ENCODE measurements around the gene PGM1. TPM values are rescaled to one million over a fixed set of nuclear protein-coding genes. Genes with fewer than 3 reads are reported as not detected.

The PGM1 gene
- total RNA-seq, 1 experiment from 2014 or later = 77.2 TPM

DNA sequence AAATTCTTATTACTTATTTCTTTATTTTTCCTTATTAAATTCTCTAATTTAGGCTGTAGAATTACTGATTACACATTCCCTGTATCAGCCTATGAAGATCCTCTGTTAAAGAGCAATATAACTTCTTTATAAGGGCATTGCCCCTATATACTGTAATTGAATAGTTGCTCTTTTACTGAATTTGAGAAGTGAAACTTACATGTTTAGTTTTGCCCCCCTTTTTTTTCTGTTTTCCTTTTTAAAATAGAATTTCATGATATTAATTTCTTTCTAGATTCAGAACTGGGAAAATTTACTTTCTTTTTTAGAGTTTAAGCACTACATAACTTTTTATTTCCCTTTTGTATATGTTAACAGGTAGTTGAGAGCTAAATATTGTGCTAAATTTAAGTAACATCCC lies 29.5 kb upstream of the PGM1 start:
- TF ChIP-seq POLR2AphosphoS5 (IDR thresholded peaks at IDR 0.05; ENCODE audit: low read depth, low read length) (no peak), SIN3A (IDR thresholded peaks at IDR 0.05; ENCODE audit: borderline replicate concordance, insufficient read depth, low read depth, low read length) (no peak), TCF7L2 (IDR thresholded peaks at IDR 0.05; ENCODE audit: low read depth, low read length) (no peak)
- TF ChIP-seq, protein P1, sequence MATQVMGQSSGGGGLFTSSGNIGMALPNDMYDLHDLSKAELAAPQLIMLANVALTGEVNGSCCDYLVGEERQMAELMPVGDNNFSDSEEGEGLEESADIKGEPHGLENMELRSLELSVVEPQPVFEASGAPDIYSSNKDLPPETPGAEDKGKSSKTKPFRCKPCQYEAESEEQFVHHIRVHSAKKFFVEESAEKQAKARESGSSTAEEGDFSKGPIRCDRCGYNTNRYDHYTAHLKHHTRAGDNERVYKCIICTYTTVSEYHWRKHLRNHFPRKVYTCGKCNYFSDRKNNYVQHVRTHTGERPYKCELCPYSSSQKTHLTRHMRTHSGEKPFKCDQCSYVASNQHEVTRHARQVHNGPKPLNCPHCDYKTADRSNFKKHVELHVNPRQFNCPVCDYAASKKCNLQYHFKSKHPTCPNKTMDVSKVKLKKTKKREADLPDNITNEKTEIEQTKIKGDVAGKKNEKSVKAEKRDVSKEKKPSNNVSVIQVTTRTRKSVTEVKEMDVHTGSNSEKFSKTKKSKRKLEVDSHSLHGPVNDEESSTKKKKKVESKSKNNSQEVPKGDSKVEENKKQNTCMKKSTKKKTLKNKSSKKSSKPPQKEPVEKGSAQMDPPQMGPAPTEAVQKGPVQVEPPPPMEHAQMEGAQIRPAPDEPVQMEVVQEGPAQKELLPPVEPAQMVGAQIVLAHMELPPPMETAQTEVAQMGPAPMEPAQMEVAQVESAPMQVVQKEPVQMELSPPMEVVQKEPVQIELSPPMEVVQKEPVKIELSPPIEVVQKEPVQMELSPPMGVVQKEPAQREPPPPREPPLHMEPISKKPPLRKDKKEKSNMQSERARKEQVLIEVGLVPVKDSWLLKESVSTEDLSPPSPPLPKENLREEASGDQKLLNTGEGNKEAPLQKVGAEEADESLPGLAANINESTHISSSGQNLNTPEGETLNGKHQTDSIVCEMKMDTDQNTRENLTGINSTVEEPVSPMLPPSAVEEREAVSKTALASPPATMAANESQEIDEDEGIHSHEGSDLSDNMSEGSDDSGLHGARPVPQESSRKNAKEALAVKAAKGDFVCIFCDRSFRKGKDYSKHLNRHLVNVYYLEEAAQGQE (IDR thresholded peaks at IDR 0.05; ENCODE audit: insufficient read depth in 1 of 2, low read depth in 2 of 2, low read length in 1 of 2) = no peak
- TF ChIP-seq, protein P2, sequence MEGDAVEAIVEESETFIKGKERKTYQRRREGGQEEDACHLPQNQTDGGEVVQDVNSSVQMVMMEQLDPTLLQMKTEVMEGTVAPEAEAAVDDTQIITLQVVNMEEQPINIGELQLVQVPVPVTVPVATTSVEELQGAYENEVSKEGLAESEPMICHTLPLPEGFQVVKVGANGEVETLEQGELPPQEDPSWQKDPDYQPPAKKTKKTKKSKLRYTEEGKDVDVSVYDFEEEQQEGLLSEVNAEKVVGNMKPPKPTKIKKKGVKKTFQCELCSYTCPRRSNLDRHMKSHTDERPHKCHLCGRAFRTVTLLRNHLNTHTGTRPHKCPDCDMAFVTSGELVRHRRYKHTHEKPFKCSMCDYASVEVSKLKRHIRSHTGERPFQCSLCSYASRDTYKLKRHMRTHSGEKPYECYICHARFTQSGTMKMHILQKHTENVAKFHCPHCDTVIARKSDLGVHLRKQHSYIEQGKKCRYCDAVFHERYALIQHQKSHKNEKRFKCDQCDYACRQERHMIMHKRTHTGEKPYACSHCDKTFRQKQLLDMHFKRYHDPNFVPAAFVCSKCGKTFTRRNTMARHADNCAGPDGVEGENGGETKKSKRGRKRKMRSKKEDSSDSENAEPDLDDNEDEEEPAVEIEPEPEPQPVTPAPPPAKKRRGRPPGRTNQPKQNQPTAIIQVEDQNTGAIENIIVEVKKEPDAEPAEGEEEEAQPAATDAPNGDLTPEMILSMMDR (IDR thresholded peaks at IDR 0.05) = no peak
- no peak for DNase-seq (ENCODE audit: low read depth, low spot score)
- Histone ChIP-seq H3K27ac (ENCODE audit: low read length) (no peak overlapping the region), H3K4me3 (ENCODE audit: low read depth in 2 of 2, low read length in 2 of 2) (no peak overlapping the region), H3K9me3 (ENCODE audit: control insufficient read depth, insufficient read depth, low read depth, low read length) (no peaks in the 10 kb centered on the region), H3K4me1 (ENCODE audit: control insufficient read depth, insufficient read depth, low read length) (no peaks in the 10 kb centered on the region), H3K27me3 (ENCODE audit: control insufficient read depth, insufficient read depth, low read length) (no peaks in the 10 kb centered on the region), H3K36me3 (ENCODE audit: control insufficient read depth, insufficient read depth, low read length) (no peaks in the 10 kb centered on the region)
- in situ Hi-C loops (cut with HindIII; ENCODE audit: low pct_unique_long_range_greater_than_20kb, low sequenced_read_pairs) (no loop called here), intact Hi-C loops (cut with micrococcal nuclease; ENCODE audit: unreplicated experiment) (no loop called here)
- BruUV-seq (replicated peaks) = no TSS peak
- ChIA-PET POLR2A (no interaction called here), CTCF (no interaction called here)
- no peak for ATAC-seq

- ChIA-PET CTCF (no interaction called here), POLR2A (no interaction called here)
- intact Hi-C loops (cut with micrococcal nuclease; ENCODE audit: unreplicated experiment) = no loop called here
Measured at GRCh38 chr1:63569068-63569467, 24.1 kb upstream of the PGM1 start.

More at GRCh38 chr1:63569068-63569467, 24.1 kb upstream of the PGM1 start:
- no TSS peak for BruUV-seq (replicated peaks)
- no peak overlapping the region for H3K27ac ChIP-seq (ENCODE audit: low read length)
- DNase-seq (ENCODE audit: low read depth, low spot score) (no peak), ATAC-seq (no peak)
- TF ChIP-seq, protein P1 (IDR thresholded peaks at IDR 0.05; ENCODE audit: insufficient read depth in 1 of 2, low read depth in 2 of 2, low read length in 1 of 2) = no peak
- TF ChIP-seq SIN3A (IDR thresholded peaks at IDR 0.05; ENCODE audit: borderline replicate concordance, insufficient read depth, low read depth, low read length) (no peak), POLR2AphosphoS5 (IDR thresholded peaks at IDR 0.05; ENCODE audit: low read depth, low read length) (no peak), TCF7L2 (IDR thresholded peaks at IDR 0.05; ENCODE audit: low read depth, low read length) (no peak)
- TF ChIP-seq, protein P2 (IDR thresholded peaks at IDR 0.05) = no peak
- H3K4me1 ChIP-seq (ENCODE audit: control insufficient read depth, insufficient read depth, low read length) = no peaks in the 10 kb centered on the region
- H3K27me3 ChIP-seq (ENCODE audit: control insufficient read depth, insufficient read depth, low read length) = no peaks in the 10 kb centered on the region
- in situ Hi-C loops (cut with HindIII; ENCODE audit: low pct_unique_long_range_greater_than_20kb, low sequenced_read_pairs) = no loop called here
- no peaks in the 10 kb centered on the region for H3K36me3 ChIP-seq (ENCODE audit: control insufficient read depth, insufficient read depth, low read length)
- no peaks in the 10 kb centered on the region for H3K9me3 ChIP-seq (ENCODE audit: control insufficient read depth, insufficient read depth, low read depth, low read length)
- H3K4me3 ChIP-seq (ENCODE audit: low read depth in 2 of 2, low read length in 2 of 2) = no peak overlapping the region

All from Panc1 (cell line).